ENCODE measurements around the gene TBX5. TPM values are rescaled to one million over a fixed set of nuclear protein-coding genes. Genes with fewer than 3 reads are reported as not detected.

The TBX5 gene
- total RNA-seq, 1 donor = not detected

GRCh38 chr12:114313910-114314309, 92.0 kb downstream of the TBX5 start:
- no peak overlapping the region for H3K4me3 ChIP-seq (ENCODE audit: low read length)
- H3K27me3 ChIP-seq (ENCODE audit: insufficient read depth, low read length) = no peaks in the 10 kb centered on the region
- H3K9me3 ChIP-seq (ENCODE audit: low read depth, low read length) = no peaks in the 10 kb centered on the region
- H3K4me1 ChIP-seq (ENCODE audit: insufficient read depth, low read length) = no peaks in the 10 kb centered on the region

- Histone ChIP-seq H3K4me1 (ENCODE audit: insufficient read depth, low read length) (no peaks in the 10 kb centered on the region), H3K9me3 (ENCODE audit: low read depth, low read length) (no peaks in the 10 kb centered on the region), H3K27me3 (ENCODE audit: insufficient read depth, low read length) (no peaks in the 10 kb centered on the region), H3K4me3 (ENCODE audit: low read length) (no peak overlapping the region)
Observed at GRCh38 chr12:114311974-114312373, 94.0 kb downstream of the TBX5 start.

- no peaks in the 10 kb centered on the region for H3K9me3 ChIP-seq (ENCODE audit: low read depth, low read length)
- H3K4me3 ChIP-seq (ENCODE audit: low read length) = no peak overlapping the region
- no peaks in the 10 kb centered on the region for H3K4me1 ChIP-seq (ENCODE audit: insufficient read depth, low read length)
- H3K27me3 ChIP-seq (ENCODE audit: insufficient read depth, low read length) = no peaks in the 10 kb centered on the region
Observed at GRCh38 chr12:114306646-114307045, 99.3 kb downstream of the TBX5 start.

- Histone ChIP-seq H3K4me1 (ENCODE audit: insufficient read depth, low read length) (no peaks in the 10 kb centered on the region), H3K27me3 (ENCODE audit: insufficient read depth, low read length) (no peaks in the 10 kb centered on the region), H3K4me3 (ENCODE audit: low read length) (no peak overlapping the region), H3K9me3 (ENCODE audit: low read depth, low read length) (no peaks in the 10 kb centered on the region)
Observed at GRCh38 chr12:114305446-114305845, 100.5 kb downstream of the TBX5 start.

All from mononuclear cell (primary cell).